Stimulated activated CD4-positive, alpha-beta T cell treated with anti-CD3 and anti-CD28 coated beads, Interleukin-15, amount 100 ng/mL, for 1 hour (primary cell): Measurements from ENCODE around the gene YWHAB.
"Not testable (repeated sequence)": the region's sequence is repeated elsewhere in the genome, so short reads cannot be mapped to it uniquely, and the experiment has no call there.

Source experiments
- DNase-seq, 2 donors: peaks; one replicate each; pipeline ENCODE4 v3.0.0-alpha.2; 2020; ENCODE audit warnings: low read depth in 1 of 2, low spot score in 1 of 2

The YWHAB gene

GRCh38 chr20:44866703-44867335, 18.7 kb upstream of the YWHAB start:
- no peak for DNase-seq

GRCh38 chr20:44869471-44869870, 16.0 kb upstream of the YWHAB start:
- DNase-seq = no peak

GRCh38 chr20:44882360-44882759, 3.1 kb upstream of the YWHAB start:
- DNase-seq = not testable (repeated sequence)

- no peak for DNase-seq
Measured at GRCh38 chr20:44883214-44883902, 2.1 kb upstream of the YWHAB start.

GRCh38 chr20:44884907-44885391, 556 bp upstream of the YWHAB start:
- no peak for DNase-seq

GRCh38 chr20:44886266-44886651, 754 bp downstream of the YWHAB start:
- no peak for DNase-seq

GRCh38 chr20:44886828-44887227, 1.3 kb downstream of the YWHAB start:
- DNase-seq = no peak

- DNase-seq = no peak
Measured at GRCh38 chr20:44887466-44887865, 2.0 kb downstream of the YWHAB start.

- no peak for DNase-seq
Measured at GRCh38 chr20:44888226-44889103, 3.0 kb downstream of the YWHAB start.

GRCh38 chr20:44891826-44892225, 6.3 kb downstream of the YWHAB start:
- no peak for DNase-seq

- DNase-seq = no peak
Measured at GRCh38 chr20:44894959-44895358, 9.5 kb downstream of the YWHAB start.

GRCh38 chr20:44896583-44896982, 11.1 kb downstream of the YWHAB start:
- DNase-seq = no peak

- DNase-seq = no peak
Measured at GRCh38 chr20:44897133-44897532, 11.6 kb downstream of the YWHAB start.

GRCh38 chr20:44900231-44900854, 14.8 kb downstream of the YWHAB start:
- no peak for DNase-seq

- no peak for DNase-seq
Measured at GRCh38 chr20:44901974-44902373, 16.5 kb downstream of the YWHAB start.

- no peak for DNase-seq
Measured at GRCh38 chr20:44904377-44904776, 18.9 kb downstream of the YWHAB start.

GRCh38 chr20:44908987-44909871, 23.7 kb downstream of the YWHAB start:
- no peak for DNase-seq

- DNase-seq = peak; percentile 56 to 73
Measured at GRCh38 chr20:44909872-44910689, 24.6 kb downstream of the YWHAB start, which contains the start of gene PABPC1L. PABPC1L (plus strand) TSS chr20:44910060; CDS start chr20:44910144, 84 bp downstream.

GRCh38 chr20:44910690-44911262, 25.3 kb downstream of the YWHAB start:
- no peak for DNase-seq
